HepG2 (cell line): ENCODE measurements around the gene CHD9. TPM values are rescaled to one million over a fixed set of nuclear protein-coding genes. Genes with fewer than 3 reads are reported as not detected.

ENCODE experiments used
- ATAC-seq: fragments of 200-7000 bp; cut with Tn5 transposase; 3 replicates; pipeline ENCODE4 v1.9.1; 2020; ENCODE audit warnings: mild to moderate bottlenecking, moderate library complexity
- Bru-seq: library from RNA; stranded (reverse); fragments of 400-500 nt; gene quantifications from one replicate; lab custom pipeline; 2021; lab: Mats Ljungman, UMichigan
- BruChase-seq, 2 experiments: library from RNA; stranded (reverse); fragments of 400-500 nt; gene quantifications; one replicate each; lab custom pipeline; 2021; lab: Mats Ljungman, UMichigan
- BruUV-seq: library from RNA; stranded (reverse); fragments of 400-500 nt; replicated peaks from 2 replicates; lab custom pipeline; 2021; lab: Mats Ljungman, UMichigan
- CTCF ChIA-PET: fragments of 300-600 bp; formaldehyde crosslinking; extraction: SDS; loops from one replicate; lab custom pipeline; 2021; ENCODE audit warnings: low total read pairs, inconsistent platforms, low intra/inter-chr PET ratio; lab: Yijun Ruan, JAX
- POLR2A ChIA-PET: fragments of 350-600 bp; sonication (Branson Sonifier 250); formaldehyde crosslinking; loops from one replicate; lab custom pipeline; 2020; ENCODE audit warnings: antibody characterized with exemption, inconsistent platforms; lab: Yijun Ruan, JAX
- DNase-seq: peaks from one replicate; pipeline ENCODE4 v3.0.0-alpha.2; 2015; ENCODE audit warnings: low spot score
- FAIRE-seq: peaks from 3 replicates; lab custom pipeline; 2011; peaks lifted over from hg19 to GRCh38; lab: Jason Lieb, UNC
- H2AFZ ChIP-seq: one replicate; pipeline ENCODE4 v1.6.1; 2011; ENCODE audit warnings: low read length, inconsistent platforms
- H3K27ac ChIP-seq: fragments of 300-600 bp; 3 replicates; pipeline ENCODE4 v1.8.0; 2011; ENCODE audit warnings: mixed run types, mild to moderate bottlenecking, mixed read lengths, low read length, inconsistent platforms; ENCODE audit not compliant: insufficient read depth; ENCODE audit errors: extremely low read length
- H3K27me3 ChIP-seq, 2 experiments: fragments of 200-600 bp in 1 of 2; 2 replicates in 1 of 2; 3 replicates in 1 of 2; pipeline versions ENCODE4 v1.6.0 to v1.8.0; 2011; ENCODE audit warnings: low read length in 2 of 2, mild to moderate bottlenecking in 2 of 2, moderate library complexity in 2 of 2, inconsistent platforms in 1 of 2; ENCODE audit not compliant: insufficient read depth in 2 of 2, control insufficient read depth in 1 of 2
- H3K36me3 ChIP-seq, 2 experiments: fragments of 200-600 bp in 1 of 2; replicated peaks in 1 of 2; 2 replicates in 1 of 2; 3 replicates in 1 of 2; pipeline versions ENCODE4 v1.5.1 to v1.8.0; 2011; ENCODE audit warnings: low read length in 2 of 2, inconsistent platforms in 1 of 2; ENCODE audit not compliant: insufficient read depth in 2 of 2, control insufficient read depth in 1 of 2
- H3K4me1 ChIP-seq: 2 replicates; pipeline ENCODE4 v1.5.1; 2012; ENCODE audit warnings: low read length, inconsistent platforms; ENCODE audit not compliant: insufficient read depth
- H3K4me2 ChIP-seq: 2 replicates; pipeline ENCODE4 v1.6.0; 2011; ENCODE audit warnings: low read depth, low read length, inconsistent platforms
- H3K4me3 ChIP-seq, 3 experiments: fragments of 200-600 bp in 1 of 3; sonication (generic), shearing (Covaris generic) in 1 of 3; replicated peaks in 1 of 3; 2 replicates each; pipeline ENCODE4 v1.5.1; 2011 to 2016; ENCODE audit warnings: low read length in 3 of 3, inconsistent platforms in 2 of 3, low read depth in 2 of 3, mild to moderate bottlenecking in 2 of 3, control low read depth in 1 of 3, mixed read lengths in 1 of 3; ENCODE audit not compliant: insufficient read depth in 1 of 3
- H3K79me2 ChIP-seq: one replicate; pipeline ENCODE4 v1.6.1; 2011; ENCODE audit warnings: low read length, inconsistent platforms; ENCODE audit not compliant: insufficient read depth
- H3K9ac ChIP-seq: 2 replicates; pipeline ENCODE4 v1.6.0; 2011; ENCODE audit warnings: mild to moderate bottlenecking, low read depth, low read length, inconsistent platforms; ENCODE audit not compliant: insufficient read depth
- H3K9me3 ChIP-seq: 2 replicates; pipeline ENCODE4 v1.5.1; 2012; ENCODE audit warnings: mild to moderate bottlenecking, low read length
- H4K20me1 ChIP-seq: 2 replicates; pipeline ENCODE4 v1.6.0; 2011; ENCODE audit warnings: inconsistent platforms, mild to moderate bottlenecking, low read length, moderate library complexity; ENCODE audit not compliant: insufficient read depth
- GTF3A ChIP-seq: sonication (generic); formaldehyde crosslinking; conservative IDR thresholded peaks from 2 replicates; pipeline ENCODE4 v1.4.0; 2020; ENCODE audit warnings: mild to moderate bottlenecking, missing genetic modification reagents
- IKZF4 ChIP-seq: sonication (generic); formaldehyde crosslinking; IDR thresholded peaks from 2 replicates; pipeline ENCODE4 v1.5.1; 2020; ENCODE audit warnings: borderline replicate concordance, mild to moderate bottlenecking, low read depth, missing genetic modification reagents; ENCODE audit errors: not compliant biosample characterization
- KDM1A ChIP-seq: IDR thresholded peaks from 2 replicates; pipeline ENCODE4 v1.6.1; 2016; ENCODE audit warnings: missing compliant biosample characterization
- MXD1 ChIP-seq: sonication (generic); formaldehyde crosslinking; IDR thresholded peaks from 2 replicates; pipeline ENCODE4 v1.4.0; 2020; ENCODE audit warnings: mild to moderate bottlenecking, missing genetic modification reagents
- NRL ChIP-seq: sonication (generic); formaldehyde crosslinking; IDR thresholded peaks from 2 replicates; pipeline ENCODE4 v1.5.0; 2020; ENCODE audit warnings: missing genetic modification reagents, mild to moderate bottlenecking, moderate library complexity, borderline replicate concordance
- THYN1 ChIP-seq: sonication (generic); formaldehyde crosslinking; IDR thresholded peaks from 2 replicates; pipeline ENCODE4 v1.8.1; 2023; ENCODE audit warnings: low read depth, mild to moderate bottlenecking, moderate library complexity, missing genetic modification reagents, borderline replicate concordance
- ZNF574 ChIP-seq: sonication (generic); formaldehyde crosslinking; IDR thresholded peaks from 2 replicates; pipeline ENCODE4 v1.4.0; 2020; ENCODE audit warnings: missing genetic modification reagents
- ZNF687 ChIP-seq: sonication (generic); formaldehyde crosslinking; IDR thresholded peaks from 2 replicates; pipeline ENCODE4 v1.5.1; 2020; ENCODE audit warnings: mild to moderate bottlenecking, missing genetic modification reagents, moderate library complexity
- WGBS: methylation state at CpG from one replicate; pipeline ENCODE4 v1.1.6; 2017; ENCODE audit warnings: low lambda C conversion rate; 5-methylcytosine and 5-hydroxymethylcytosine counted together
- in situ Hi-C: cut with HindIII; loops from 2 replicates; pipeline ENCODE4 v1.10.0; 2017; ENCODE audit warnings: low pct_unique_long_range_greater_than_20kb; ENCODE audit not compliant: extremely low pct_ligation_motif_present
- intact Hi-C: fragments of 100-400 bp; cut with micrococcal nuclease; formaldehyde crosslinking; loops from one replicate; pipeline ENCODE4 v1.10.0; 2022; ENCODE audit not compliant: unreplicated experiment
- long read RNA-seq, 2 experiments: library from RNA in 1 of 2; library from polyadenylated mRNA in 1 of 2; stranded (forward) in 1 of 2; unstranded in 1 of 2; transcript quantifications; one replicate each; pipeline ENCODE4 v2.0.0, GENCODE V29; 2019 to 2022
- polyA minus RNA-seq, 3 experiments: library from RNA; depleted of rRNA, polyadenylated mRNA; stranded (reverse); fragments of >200 nt; gene quantifications; 2 replicates each; pipeline ENCODE4 v1.2.3, GENCODE V29; 2011; ENCODE audit warnings: low replicate concordance in 1 of 3
- polyA plus RNA-seq, 8 experiments: library from polyadenylated mRNA; depleted of rRNA in 3 of 8; stranded (reverse) in 7 of 8; unstranded in 1 of 8; fragments of >200 nt; fragmentation: Illumina TruSeq in 4 of 8; extraction: Trizol in 4 of 8; gene quantifications; 2 replicates each; pipeline versions ENCODE4 v1.2.1 to v1.2.3, GENCODE V29; 2011 to 2016; ENCODE audit warnings: low read depth in 4 of 8, missing spikeins in 1 of 8, mixed read lengths in 1 of 8; ENCODE audit not compliant: insufficient read depth in 1 of 8
- total RNA-seq, 5 experiments: library from RNA; depleted of rRNA; stranded (reverse); fragments of >200 nt; fragmentation: Illumina TruSeq; extraction: Trizol; gene quantifications; 2 replicates each; pipeline ENCODE4 v1.2.3, GENCODE V29; 2016; ENCODE audit warnings: low read depth in 1 of 5

The CHD9 gene
- total RNA-seq (2016; rRNA removed; fragmentation: Illumina TruSeq; extraction: Trizol) (27.7 and 31.0 TPM in 2 replicates), polyA plus RNA-seq (2011; rRNA removed) (15.6 and 23.4 TPM in 2 replicates), polyA minus RNA-seq (2011; rRNA and poly(A)+ RNA removed; ENCODE audit: low replicate concordance) (41.1 and 58.0 TPM in 2 replicates), Bru-seq, nascent RNA (percentile 81 among the genes with signal in this experiment), BruChase-seq, experiment 1, labeled RNA remaining after a 6-hour chase (percentile 74 among the genes with signal in this experiment), BruChase-seq, experiment 2, labeled RNA remaining after a 2-hour chase (percentile 79 among the genes with signal in this experiment)
- 27.5 and 34.1 TPM in 2 replicates for total RNA-seq (2016; cell fraction: cytosol; rRNA removed; fragmentation: Illumina TruSeq; extraction: Trizol; ENCODE audit: low read depth)
- total RNA-seq (2016; cell fraction: insoluble cytoplasmic fraction; rRNA removed; fragmentation: Illumina TruSeq; extraction: Trizol), result 24.3 and 27.8 TPM in 2 replicates
- 36.3 and 42.8 TPM in 2 replicates for total RNA-seq (2016; cell fraction: membrane; rRNA removed; fragmentation: Illumina TruSeq; extraction: Trizol)
- total RNA-seq (2016; cell fraction: nucleus; rRNA removed; fragmentation: Illumina TruSeq; extraction: Trizol), result 59.7 and 62.9 TPM in 2 replicates
- 4.6 and 8.3 TPM in 2 replicates for polyA plus RNA-seq (2011; cell fraction: cytosol; rRNA removed)
- polyA plus RNA-seq (2011; cell fraction: nucleus; rRNA removed), result 14.2 and 15.9 TPM in 2 replicates
- 12.6 and 14.0 TPM in 2 replicates for polyA plus RNA-seq (2012)
- 3.8 and 4.6 TPM in 2 replicates for polyA plus RNA-seq (2016; cell fraction: cytosol; fragmentation: Illumina TruSeq; extraction: Trizol; ENCODE audit: low read depth)
- 13.8 and 14.0 TPM in 2 replicates for polyA plus RNA-seq (2016; cell fraction: insoluble cytoplasmic fraction; fragmentation: Illumina TruSeq; extraction: Trizol; ENCODE audit: low read depth)
- 4.5 and 4.8 TPM in 2 replicates for polyA plus RNA-seq (2016; cell fraction: membrane; fragmentation: Illumina TruSeq; extraction: Trizol; ENCODE audit: low read depth)
- 28.9 and 31.3 TPM in 2 replicates for polyA plus RNA-seq (2016; cell fraction: nucleus; fragmentation: Illumina TruSeq; extraction: Trizol; ENCODE audit: insufficient read depth, low read depth)
- 25.3 and 26.6 TPM in 2 replicates for polyA minus RNA-seq (2011; cell fraction: cytosol; rRNA and poly(A)+ RNA removed)
- polyA minus RNA-seq (2011; cell fraction: nucleus; rRNA and poly(A)+ RNA removed), result 164 and 186 TPM in 2 replicates
- long read RNA-seq, experiment 1, partial matches to known transcripts, result 9 of 18 reads
- long read RNA-seq, experiment 1, other reads (novel, unspliced or antisense), result 6 of 18 reads
- long read RNA-seq, experiment 2, partial matches to known transcripts, result 2 of 16 reads
- long read RNA-seq, experiment 2, other reads (novel, unspliced or antisense), result 13 of 16 reads

DNA sequence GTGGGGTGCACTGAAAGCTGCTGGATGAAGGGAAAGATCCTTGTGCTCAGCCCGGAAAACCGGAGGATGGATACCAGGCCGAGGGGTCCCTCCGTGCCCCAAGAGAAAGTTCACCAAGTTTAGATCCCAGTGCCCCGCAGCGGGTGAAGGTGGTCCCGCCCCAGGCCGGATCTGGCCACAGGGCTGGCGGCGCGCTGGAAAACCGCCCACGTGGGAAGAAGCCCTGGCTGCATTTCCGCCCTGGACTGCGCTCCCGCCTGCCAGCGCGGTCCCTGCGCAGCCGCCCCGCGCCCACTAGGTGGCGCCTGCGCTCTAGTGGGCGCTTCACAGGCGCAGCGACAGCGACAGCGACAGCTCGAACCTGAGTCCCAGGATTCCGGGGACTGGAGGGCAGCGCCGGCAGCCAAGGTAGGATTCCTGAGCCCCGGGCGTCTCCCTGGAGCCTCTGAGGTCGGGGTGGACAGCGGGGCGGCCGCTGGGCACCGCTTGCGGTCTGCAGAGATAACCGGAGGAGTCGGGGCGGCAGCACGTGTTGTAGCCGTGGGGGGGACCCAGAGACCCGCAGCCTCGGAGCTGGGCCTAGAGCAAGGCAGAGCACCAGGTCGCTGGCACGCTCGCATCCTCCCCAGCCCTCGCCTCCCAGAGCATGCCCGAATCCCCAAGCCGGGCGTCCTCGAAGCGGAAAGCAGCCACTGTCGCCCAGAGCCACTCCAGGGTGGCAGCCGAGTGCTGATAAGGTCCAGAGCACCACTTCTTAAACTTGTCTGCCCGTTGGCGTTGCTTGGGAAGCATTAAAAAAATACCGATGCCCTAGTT is at the start of gene CHD9:
CHD9 (plus strand) TSS at position 322 of the 816 bp plus-strand sequence. CDS start 101,099 bp downstream, outside the sequence.
- Histone ChIP-seq H3K27me3 (no peaks in the 10 kb centered on the region; a peak in 1 of 5 replicates), H4K20me1 (no peaks in the 10 kb centered on the region), H3K9me3 (no peaks in the 10 kb centered on the region), H3K4me1 (peaks cover 74% of the 10 kb centered on the region), H3K36me3 (no peaks in the 10 kb centered on the region), H3K27ac (peak within 1 kb of the TSS; percentile 85), H3K9ac (peak within 1 kb of the TSS; percentile 82), H3K4me2 (peak within 1 kb of the TSS; percentile 93), H2AFZ (peak within 1 kb of the TSS; percentile 78), H3K79me2 (peaks cover 42% of the 10 kb centered on the region), H3K4me3 (peak within 1 kb of the TSS; percentile 73 to 88 (median 76))
- peak; percentile 90 for DNase-seq
- no peak for FAIRE-seq
- WGBS, result under 1% methylated on average over 28 of the region's 62 CpGs
- in situ Hi-C loops, result loop anchor here (10.0 kb wide), 4 partner anchors 70 to 380 kb away; partner anchors contain the start of gene RBL2
- peak; percentile 87 for ATAC-seq
- POLR2A ChIA-PET, result interaction anchor here (0.9 to 5.5 kb wide), 10 partner anchors 12 to 562 kb away, joined by 3 to 26 read pairs (median 3); partner anchors contain the start of gene AKTIP
- CTCF ChIA-PET, result interaction anchor here (1.0 to 2.2 kb wide), 5 partner anchors 75 to 153 kb away, joined by 3 to 23 read pairs (median 8); no protein-coding TSS in a partner anchor
- intact Hi-C loops, result loop anchor here (1.0 to 10.0 kb wide), 7 partner anchors 44 to 460 kb away; no protein-coding TSS in a partner anchor
- no TSS peak for BruUV-seq
- peak; percentile 99 for TF ChIP-seq MXD1 (CRISPR knock-in tag)
- TF ChIP-seq KDM1A (CRISPR knock-in tag), result no peak
- TF ChIP-seq ZNF574, result peak; percentile 92
- peak; percentile 78 for TF ChIP-seq IKZF4
- peak; percentile 94 for TF ChIP-seq NRL (CRISPR knock-in tag)
- peak; percentile 100 for TF ChIP-seq ZNF687 (CRISPR knock-in tag)
- no peak for TF ChIP-seq GTF3A
- 0 out of 2 replicates have a peak, but pooled peaks have one; percentile 55 for TF ChIP-seq THYN1 (CRISPR knock-in tag)
